GM18507 (cell line): ENCODE data around the gene STK26.
"Not testable (repeated sequence)": the region's sequence is repeated elsewhere in the genome, so short reads cannot be mapped to it uniquely, and the experiment has no call there.

Source experiments
- DNase-seq: peaks from one replicate; pipeline ENCODE4 v3.0.0; 2011; ENCODE audit warnings: low read depth; ENCODE audit not compliant: insufficient read length; ENCODE audit errors: extremely low spot score
- FAIRE-seq: peaks from 2 replicates; lab custom pipeline; 2011; peaks lifted over from hg19 to GRCh38; lab: Jason Lieb, UNC

STK26 gene

DNA sequence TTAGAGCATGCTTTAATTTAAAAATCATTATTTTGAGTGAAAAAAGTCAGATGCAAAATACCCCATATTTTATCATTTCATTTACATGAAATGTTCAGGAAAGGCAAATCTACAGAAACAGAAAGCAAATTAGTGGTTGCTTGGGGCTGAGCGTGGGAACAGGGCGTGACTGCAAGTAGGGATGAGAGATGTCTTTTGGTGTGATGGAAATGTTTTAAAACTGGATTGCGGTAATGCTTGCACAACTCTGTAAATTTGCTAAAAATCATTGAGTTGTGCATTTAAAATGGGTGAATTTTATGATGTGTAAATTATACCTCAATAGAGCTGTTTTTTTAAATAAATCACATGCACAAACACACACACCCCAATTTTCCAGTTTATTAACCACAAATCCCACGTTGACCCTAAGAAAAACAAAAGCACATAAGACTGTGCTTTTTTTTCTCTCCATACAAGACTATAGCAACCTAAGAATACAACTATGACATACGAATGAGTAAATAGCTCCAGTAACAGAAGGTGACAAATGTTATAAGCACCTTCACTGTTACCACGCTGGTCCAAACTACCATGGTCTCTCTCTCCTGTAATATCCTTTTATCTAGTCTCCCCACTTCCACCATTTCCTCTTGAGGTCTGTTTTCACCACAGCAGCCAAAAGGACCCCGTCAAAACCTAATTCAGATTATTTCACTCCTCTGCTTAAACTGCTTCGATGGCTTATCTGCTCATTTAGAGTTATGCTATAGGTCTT, 67.5 kb downstream of the STK26 start:
- no peak for DNase-seq

DNA sequence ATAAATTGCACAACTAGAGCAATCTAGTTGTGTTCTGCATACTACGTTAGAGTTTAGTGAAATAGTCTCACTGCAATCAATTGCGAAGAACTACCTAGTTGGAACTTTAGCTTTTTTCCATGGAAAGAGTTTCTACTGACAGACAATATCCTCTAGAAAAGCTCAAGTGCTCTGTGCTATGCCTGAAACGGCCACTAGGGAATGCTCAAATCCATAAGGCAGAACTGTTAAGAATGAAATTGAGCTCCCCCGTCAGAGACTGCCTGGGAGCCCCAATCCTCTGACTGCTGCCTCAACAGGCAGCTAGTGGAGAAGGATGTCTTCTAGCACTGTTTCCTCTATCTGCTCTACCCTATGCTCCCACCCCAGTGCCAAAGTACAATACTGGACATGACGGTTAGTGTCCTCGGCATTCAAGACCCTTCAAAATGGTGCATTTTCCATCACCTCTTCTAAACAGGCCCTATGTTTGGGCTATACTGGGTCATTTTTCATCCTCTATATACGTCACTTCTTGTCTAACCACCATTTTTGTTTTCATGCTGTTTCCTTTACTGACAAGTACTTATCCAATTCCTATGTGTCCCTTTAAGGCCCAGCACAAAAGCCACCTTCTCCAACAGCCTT, 69.5 kb downstream of the STK26 start:
- DNase-seq (peak; percentile 12), FAIRE-seq (peak; percentile 59)

More for the DNA sequence above, 67.5 kb downstream of the STK26 start:
- FAIRE-seq = no peak

DNA sequence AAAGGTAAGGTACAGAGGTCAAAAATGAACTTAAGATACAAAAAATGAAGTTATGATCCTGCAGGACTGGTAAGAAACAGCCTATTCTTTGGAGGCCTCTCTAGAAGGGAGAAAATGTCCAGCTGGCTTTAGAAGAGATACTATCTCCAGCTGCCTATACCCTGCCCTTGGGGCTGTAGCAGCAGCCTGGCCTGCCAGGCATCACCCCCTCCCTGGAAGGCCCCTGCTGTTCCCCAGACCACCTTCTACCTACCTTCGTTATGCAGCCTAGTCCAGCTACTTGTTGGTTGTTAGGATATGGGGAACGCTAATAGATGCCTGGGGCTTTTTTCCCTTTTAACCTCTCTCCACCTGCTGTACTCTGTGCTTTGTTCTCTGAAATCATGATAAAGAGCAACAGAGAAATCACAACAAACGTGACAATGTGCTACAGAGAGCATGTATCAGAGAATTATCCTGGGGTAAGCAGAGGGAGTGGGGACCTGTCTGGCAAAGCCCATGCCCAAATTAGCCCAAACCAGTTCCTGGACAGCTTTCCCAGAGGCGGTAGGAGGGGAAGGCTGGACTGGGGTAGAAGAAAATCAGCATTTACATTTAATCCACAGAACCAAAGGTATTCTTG, 70.2 kb downstream of the STK26 start:
- DNase-seq (no peak), FAIRE-seq (no peak)

DNA sequence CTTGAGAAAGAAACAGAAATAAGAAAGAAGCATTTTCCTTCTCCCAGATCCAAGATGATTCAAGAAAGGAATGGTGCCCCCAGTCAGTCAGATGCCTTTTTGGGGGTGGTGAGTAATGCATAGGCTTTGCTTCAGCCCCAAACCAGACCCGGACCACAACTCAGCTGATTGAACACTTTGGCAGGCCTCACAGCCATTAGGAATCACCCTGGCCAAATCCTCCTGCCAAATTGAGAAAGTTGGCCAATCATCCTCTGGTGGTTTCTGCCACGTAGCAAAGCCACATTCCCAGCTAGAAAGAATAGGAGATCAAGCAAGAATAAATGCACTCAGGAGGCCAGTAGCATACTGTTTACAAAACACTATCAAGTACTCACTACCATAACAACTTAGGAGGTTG, 71.1 kb downstream of the STK26 start:
- FAIRE-seq = no peak
- DNase-seq = no peak

DNA sequence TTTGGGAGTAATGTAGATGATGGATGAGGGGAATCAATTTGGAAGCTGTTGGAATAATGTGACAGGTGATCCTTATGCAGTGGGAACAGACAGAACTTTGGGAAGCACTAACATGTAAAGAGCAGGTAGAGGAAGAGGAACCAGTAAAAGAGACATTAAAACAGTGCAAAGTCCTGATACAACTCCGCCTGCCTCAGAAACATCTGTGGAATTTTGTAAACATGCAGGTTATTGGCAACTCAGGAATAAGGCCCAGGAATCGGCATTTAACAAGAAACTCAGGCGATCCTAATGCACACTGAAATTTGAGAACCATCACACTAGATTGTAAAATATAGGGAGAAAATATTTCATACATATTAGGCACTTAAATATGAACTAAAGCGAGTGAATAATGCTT, 75.6 kb downstream of the STK26 start:
- not testable (repeated sequence) for FAIRE-seq, DNase-seq

DNA sequence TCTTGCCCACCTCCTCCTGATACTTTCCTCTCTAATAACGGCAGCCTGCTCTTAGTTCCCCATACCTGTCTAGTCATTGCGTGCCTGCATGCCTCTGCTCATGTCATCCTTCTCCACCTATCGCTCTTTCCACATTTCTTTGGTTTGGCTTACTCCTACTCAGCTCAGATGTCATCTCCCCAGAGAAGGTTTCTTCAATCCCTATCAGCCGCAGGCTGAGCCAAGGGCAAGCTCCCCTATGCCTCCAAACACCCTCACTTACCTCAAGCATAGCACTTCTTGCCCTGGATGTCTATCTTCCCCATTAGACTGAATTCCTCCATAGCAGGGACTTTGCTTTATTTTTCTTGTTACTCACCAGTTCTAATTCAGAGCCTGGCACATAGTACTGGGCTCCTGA, 78.1 kb downstream of the STK26 start:
- no peak for FAIRE-seq

DNA sequence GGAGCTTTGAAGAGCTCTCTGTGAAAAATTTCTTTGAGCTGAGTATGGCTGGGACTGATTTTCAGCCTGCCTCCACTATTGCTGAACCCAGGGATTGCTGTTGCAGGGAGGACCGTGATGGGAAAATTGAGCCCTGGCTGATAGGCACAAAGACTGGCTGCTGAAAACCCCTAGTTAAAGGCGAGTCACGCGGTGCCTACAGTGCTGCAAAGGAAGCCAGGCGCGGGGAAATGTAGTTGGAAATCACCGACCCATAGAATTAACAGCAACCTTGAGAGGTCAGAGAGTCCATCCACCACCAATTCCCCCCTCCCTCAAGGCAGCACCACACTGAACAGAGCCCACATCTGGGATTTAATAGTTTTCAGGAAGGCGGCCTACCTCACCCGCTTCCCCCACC, 78.7 kb downstream of the STK26 start:
- DNase-seq (no peak), FAIRE-seq (no peak)

More for the DNA sequence above, 78.1 kb downstream of the STK26 start:
- DNase-seq = no peak

DNA sequence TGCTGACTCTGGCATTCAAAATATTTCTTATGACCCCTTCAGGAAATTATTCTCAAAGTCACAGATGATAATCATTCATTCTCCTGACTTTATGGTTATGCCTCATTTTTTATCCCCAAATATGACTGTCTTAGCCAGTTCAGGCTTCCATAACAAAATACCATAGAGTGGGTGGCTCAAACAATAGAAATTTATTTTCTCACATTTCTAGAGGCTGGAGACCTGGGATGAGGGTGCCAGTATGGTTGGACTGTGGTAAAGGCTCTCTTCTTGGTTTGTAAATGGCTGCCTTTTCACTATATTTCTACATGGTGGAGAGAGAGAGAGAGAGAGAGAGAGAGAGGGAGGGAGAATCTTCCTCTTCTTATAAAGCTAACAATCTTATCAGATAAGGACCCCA, 84.2 kb downstream of the STK26 start:
- no peak for FAIRE-seq
- no peak for DNase-seq

DNA sequence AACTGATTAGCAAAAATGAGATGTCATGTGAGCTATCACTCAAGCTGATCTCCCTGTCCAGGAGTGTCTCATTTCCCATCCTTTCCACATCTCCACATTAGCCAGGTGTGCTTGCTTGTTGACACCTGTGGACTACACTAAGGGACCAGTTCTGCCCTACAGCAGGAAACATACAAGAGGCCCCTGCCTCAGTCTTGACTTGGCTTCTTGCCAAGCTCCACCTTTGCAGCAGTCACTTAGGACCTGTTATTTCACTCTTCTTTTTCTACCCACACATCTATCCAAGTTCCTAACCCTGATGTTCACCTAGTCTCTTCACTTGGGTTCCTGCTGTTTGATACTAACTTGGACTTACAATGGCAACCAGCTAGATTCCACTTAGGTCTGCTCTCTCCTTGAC, 91.5 kb downstream of the STK26 start:
- no peak for FAIRE-seq
- DNase-seq = no peak

DNA sequence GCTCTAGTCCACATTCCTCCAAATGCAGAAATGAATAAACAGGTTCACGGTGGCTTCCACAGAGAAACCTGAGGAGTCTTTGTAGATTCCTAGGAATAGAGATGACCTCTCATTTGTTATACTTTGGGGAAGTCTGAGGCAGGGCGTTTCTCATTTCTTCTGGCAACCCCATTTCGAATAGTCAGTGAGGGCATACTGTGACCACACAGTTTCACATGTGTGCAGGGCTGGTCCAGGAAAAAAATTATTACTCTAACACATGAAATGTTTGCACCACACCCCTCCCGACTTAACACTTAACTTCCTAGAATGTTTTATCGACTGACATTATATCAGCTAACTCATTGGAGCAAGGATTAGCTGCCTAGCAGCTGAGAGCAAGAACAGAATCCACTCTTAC, 92.7 kb downstream of the STK26 start:
- DNase-seq (no peak), FAIRE-seq (no peak)

DNA sequence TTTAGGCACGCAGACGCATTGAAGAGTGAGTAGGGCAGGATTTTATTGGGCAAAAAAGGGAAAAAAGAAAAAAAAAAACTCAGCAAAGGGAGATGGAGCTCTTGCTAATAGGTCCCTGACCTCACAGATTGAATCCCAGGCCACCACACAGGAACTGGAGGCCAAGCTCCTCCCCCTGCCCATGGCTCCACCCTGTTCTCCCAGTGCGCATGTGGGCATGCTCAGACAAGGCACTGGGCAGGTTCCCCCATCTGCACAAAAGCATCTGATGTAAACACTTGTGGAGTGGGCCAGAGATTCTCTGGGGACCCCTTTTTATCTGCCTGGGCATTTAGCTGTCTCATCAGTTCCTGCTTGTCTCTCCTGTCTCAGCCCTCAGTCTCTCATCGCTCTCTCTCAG, 95.3 kb downstream of the STK26 start:
- FAIRE-seq = no peak

DNA sequence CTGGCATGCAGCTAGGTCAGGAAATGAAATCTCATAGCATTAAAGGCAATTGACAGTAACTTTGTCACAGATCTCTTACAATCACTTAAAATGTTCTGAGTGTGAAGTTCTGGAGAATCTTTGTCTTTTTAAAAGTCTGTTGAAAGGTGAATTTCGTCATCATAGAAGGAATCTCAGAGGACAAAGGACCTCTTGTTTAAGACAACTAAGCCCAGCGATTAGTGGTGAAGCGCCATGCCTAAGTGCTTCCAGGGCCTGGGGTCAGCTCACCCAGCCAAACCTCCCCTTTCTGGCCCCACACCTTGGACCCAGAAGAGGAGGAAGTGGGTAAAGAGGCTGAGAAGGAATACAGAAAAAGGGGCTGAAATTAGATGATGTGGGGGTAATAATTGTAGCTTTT, 96.2 kb downstream of the STK26 start:
- no peak for DNase-seq
- no peak for FAIRE-seq

More for the DNA sequence above, 95.3 kb downstream of the STK26 start:
- DNase-seq = no peak

DNA sequence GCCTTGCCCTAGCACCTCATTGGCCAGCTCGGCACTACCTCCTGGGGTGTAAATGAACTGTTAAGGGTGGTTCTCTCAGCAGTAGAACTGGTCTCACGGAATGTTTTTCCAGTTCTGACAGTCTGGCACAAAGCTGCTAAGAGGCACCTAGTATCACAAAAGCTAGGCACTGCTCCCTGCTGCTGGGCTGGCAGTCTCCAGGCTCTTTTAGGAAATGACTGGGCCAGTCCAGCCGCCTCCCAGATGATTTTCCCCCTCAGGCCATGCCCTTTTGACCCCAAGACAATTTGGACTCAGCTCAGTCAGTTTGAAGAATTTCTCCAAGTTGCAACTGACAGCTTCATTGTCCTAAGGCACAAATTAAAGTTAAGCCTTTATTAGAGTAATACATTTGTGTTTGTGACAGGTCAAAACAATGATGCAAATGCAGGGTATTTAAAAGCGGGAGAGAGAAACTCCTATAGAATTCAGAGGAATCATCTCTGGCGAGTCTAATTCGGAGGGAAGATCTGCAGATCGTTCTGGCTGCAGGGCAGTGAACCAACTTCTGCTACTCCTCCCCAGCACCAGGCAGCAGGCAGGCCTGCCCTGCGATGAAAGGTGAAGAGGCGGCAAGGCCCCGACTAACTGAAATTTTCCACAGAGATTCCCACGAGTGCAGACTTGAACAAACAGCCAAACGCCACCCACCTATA, 96.9 kb downstream of the STK26 start:
- FAIRE-seq (no peak), DNase-seq (no peak)

DNA sequence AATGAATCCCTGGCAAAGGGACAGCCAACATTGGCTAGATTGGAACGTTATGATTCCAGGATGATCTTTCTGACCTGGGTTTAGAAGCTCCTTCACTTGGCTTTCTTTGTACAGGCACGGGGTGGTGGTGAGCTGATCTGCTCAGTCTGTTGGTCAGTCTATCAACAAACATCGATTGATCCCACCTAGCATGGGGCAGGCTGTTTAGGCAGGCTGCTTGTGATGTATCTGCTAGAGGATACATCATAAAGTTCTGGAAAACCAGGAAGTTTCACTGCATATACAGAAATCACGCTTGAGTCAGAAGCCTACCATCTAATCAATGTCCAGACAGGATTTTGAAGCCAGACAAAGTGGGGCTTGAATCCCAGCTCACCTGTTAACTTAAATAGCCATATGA, 97.8 kb downstream of the STK26 start:
- FAIRE-seq = no peak

More for the DNA sequence above, 97.8 kb downstream of the STK26 start:
- no peak for DNase-seq
